Activated CD4-positive, CD25-positive, alpha-beta regulatory T cell (primary cell): ENCODE results near the gene FBLN7.
A peak's percentile ranks its signal among the peaks of the same experiment; 100 is the strongest.

Source experiments
- DNase-seq, 4 experiments: peaks; one replicate each; lab custom pipeline; 2025; lab: John Stamatoyannopoulos, UW

Gene FBLN7

GRCh38 chr2:112140899-112141625 is 2.9 kb downstream of the FBLN7 start:
- DNase-seq, result no peak

GRCh38 chr2:112141626-112142007 is 3.4 kb downstream of the FBLN7 start:
- no peak for DNase-seq

- DNase-seq, result no peak
These were observed 4.4 kb downstream of the FBLN7 start for GRCh38 chr2:112142525-112143078.

- DNase-seq, result no peak
These were observed 5.0 kb downstream of the FBLN7 start for GRCh38 chr2:112143150-112143549.

GRCh38 chr2:112144966-112145365 is 6.8 kb downstream of the FBLN7 start:
- DNase-seq, result no peak

GRCh38 chr2:112147382-112148168 is 9.4 kb downstream of the FBLN7 start:
- DNase-seq, result no peak

- DNase-seq, result no peak
These were observed 10.3 kb downstream of the FBLN7 start for GRCh38 chr2:112148477-112148876.

- no peak for DNase-seq
These were observed 11.0 kb downstream of the FBLN7 start for GRCh38 chr2:112149194-112149593.

- DNase-seq, result no peak
These were observed 11.8 kb downstream of the FBLN7 start for GRCh38 chr2:112149866-112150435.

GRCh38 chr2:112150447-112150846 is 12.3 kb downstream of the FBLN7 start:
- DNase-seq, result no peak

- DNase-seq, result no peak
These were observed 12.7 kb downstream of the FBLN7 start for GRCh38 chr2:112150851-112151250.

- DNase-seq, result no peak
These were observed 13.1 kb downstream of the FBLN7 start for GRCh38 chr2:112151271-112151670.

GRCh38 chr2:112151701-112152440 is 13.7 kb downstream of the FBLN7 start:
- DNase-seq, result no peak

- no peak for DNase-seq
These were observed 14.4 kb downstream of the FBLN7 start for GRCh38 chr2:112152476-112153178.

- no peak for DNase-seq
These were observed 14.9 kb downstream of the FBLN7 start for GRCh38 chr2:112153179-112153490.

- no peak for DNase-seq
These were observed 15.3 kb downstream of the FBLN7 start for GRCh38 chr2:112153501-112153900.

GRCh38 chr2:112154246-112155117 is 16.3 kb downstream of the FBLN7 start:
- peak in 1 of 4 experiments; percentile 27 for DNase-seq

- peak in 1 of 4 experiments; percentile 19 for DNase-seq
These were observed 17.4 kb downstream of the FBLN7 start for GRCh38 chr2:112155331-112156151.

GRCh38 chr2:112156152-112156986 is 18.2 kb downstream of the FBLN7 start:
- DNase-seq, result no peak
